Fibroblast of skin of scalp (primary cell): ENCODE data around the gene TEX54.
"Not testable (repeated sequence)": the region's sequence is repeated elsewhere in the genome, so short reads cannot be mapped to it uniquely, and the experiment has no call there.

Experiments
- DNase-seq: peaks from one replicate; pipeline ENCODE4 v3.0.0-alpha.2; 2013

Gene TEX54

GRCh38 chr11:62830904-62831519 is 1.6 kb downstream of the TEX54 start:
- no peak for DNase-seq

GRCh38 chr11:62828130-62828529 is 4.5 kb downstream of the TEX54 start:
- not testable (repeated sequence) for DNase-seq

DNA sequence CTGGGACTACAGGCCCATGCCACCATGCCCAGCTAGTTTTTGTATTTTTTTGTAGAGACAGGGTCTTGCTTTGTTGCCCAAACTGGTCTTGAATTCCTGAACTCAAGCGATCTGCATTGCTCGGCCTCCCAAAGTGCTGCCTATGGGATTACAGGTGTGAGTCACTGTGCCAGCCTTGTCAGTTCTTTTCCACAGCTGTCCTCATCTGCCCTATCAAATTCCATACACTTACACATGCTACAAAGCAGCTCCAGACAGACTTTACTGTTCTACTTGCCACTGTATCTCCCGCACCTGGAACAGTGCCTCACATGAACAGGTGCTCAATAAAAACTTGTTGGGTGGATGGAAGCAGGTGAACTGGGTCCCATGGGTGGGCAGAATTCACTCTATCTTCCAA is 9.0 kb downstream of the TEX54 start:
- no peak for DNase-seq

- DNase-seq, result no peak
Measured at GRCh38 chr11:62817129-62817528, 15.5 kb downstream of the TEX54 start.

DNA sequence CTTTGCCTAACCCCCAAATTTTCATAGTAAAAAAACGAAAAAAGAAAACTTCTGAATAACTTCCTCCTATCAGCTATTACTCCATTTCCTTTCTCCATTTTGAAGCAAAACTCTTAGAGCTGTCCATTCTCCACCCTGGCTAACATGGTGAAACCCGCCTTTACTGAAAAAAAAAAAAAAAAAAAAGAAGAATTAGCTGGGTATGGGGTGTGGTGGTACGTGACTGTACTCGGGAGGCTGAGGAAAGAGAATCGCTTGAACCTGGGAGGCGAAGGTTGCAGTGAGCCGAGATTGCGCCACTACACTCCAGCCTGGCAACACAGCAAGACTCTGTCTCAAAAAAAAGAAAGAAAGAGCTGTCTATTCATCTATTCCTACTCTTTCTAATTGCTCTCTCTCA is 16.1 kb downstream of the TEX54 start:
- DNase-seq, result no peak

- no peak for DNase-seq
Measured at GRCh38 chr11:62811659-62812058, 21.0 kb downstream of the TEX54 start.

GRCh38 chr11:62810748-62811147 is 21.9 kb downstream of the TEX54 start:
- DNase-seq, result no peak

GRCh38 chr11:62806611-62807121 is 26.0 kb downstream of the TEX54 start:
- no peak for DNase-seq

DNA sequence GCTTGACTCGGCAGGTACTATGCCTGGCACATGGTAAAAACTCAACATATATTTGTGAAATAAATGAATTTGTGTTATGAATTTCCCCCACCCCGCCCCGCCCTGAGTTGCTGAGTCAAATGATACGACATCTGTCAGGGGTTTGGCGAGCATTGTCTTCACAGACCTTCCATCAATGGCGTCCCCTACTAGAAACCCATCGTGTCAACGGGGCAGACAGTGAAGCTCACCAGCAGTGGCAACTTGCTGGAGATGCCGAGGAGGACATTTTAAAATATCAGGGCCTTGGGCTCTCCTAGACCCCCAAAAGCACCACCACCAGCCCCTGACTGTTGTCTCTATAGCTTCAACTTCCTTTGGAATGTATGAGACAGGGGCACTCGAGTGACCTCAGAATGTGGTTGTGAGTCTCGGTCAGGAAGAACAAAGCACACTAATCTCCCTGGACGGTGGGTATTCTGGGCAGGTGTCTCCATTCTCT is 26.6 kb downstream of the TEX54 start:
- DNase-seq, result no peak

GRCh38 chr11:62805076-62805892 is 27.4 kb downstream of the TEX54 start, which contains the start of gene NXF1:
Gene NXF1 (minus strand): TSS chr11:62805440. CDS start chr11:62805356, 84 bp downstream.
- peak; percentile 93 for DNase-seq

GRCh38 chr11:62804310-62805075 is 28.1 kb downstream of the TEX54 start:
- DNase-seq, result peak; percentile 29

DNA sequence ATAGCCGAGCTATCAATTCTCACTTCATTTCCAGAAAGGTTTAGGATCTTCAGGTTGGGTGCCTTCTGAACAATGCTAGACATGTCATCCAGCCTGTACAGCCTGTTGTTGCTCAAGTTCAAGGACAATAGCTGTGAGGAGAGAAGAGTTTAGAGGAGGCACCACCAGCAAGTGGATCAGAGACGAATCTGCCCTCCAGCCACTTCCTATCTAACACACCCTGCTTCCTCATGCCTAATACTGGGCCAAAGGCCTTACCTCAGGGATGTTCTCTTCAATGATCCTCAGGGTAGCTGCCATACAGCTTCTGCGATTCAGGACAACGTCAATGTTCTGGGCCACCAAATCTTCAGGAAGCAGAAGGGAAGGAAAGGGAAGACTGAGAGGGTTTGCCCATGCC is 31.6 kb downstream of the TEX54 start:
- no peak for DNase-seq

- DNase-seq, result no peak
Measured at GRCh38 chr11:62799486-62799885, 33.2 kb downstream of the TEX54 start.

- DNase-seq, result no peak
Measured at GRCh38 chr11:62796281-62796680, 36.4 kb downstream of the TEX54 start.

DNA sequence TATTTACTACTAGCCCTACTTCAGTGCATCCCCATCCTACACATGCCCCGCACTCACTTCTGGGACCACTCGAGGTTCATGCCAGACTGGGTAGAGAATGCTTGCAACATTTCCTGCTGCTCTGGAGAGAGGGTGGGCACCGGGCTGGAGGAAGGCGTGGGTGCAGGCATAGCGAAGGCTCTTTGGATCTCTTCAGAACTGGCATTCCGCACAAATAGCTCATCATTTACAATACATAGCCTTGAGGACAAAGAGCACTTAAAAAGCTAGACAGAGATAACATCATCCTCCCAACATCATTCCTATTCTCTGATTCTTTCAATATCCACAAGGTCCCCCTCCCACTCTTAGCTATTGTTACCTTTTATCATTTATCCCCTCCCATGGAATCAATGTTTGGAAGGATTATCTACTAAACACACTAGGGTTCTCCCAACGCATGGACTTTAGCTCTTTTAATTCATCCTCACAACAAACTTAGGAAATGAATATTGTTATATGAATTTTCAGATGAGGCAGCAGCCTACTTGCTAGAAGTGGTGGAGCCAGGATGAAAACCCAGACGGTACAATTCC is 38.4 kb downstream of the TEX54 start:
- DNase-seq, result no peak

GRCh38 chr11:62792202-62792575 is 40.5 kb downstream of the TEX54 start:
- DNase-seq, result no peak

- peak; percentile 82 for DNase-seq
Measured at GRCh38 chr11:62791501-62792201, 41.0 kb downstream of the TEX54 start, which contains the start of gene TMEM223. Gene TMEM223 (minus strand): TSS chr11:62792006. CDS start chr11:62791994, 12 bp downstream.

DNA sequence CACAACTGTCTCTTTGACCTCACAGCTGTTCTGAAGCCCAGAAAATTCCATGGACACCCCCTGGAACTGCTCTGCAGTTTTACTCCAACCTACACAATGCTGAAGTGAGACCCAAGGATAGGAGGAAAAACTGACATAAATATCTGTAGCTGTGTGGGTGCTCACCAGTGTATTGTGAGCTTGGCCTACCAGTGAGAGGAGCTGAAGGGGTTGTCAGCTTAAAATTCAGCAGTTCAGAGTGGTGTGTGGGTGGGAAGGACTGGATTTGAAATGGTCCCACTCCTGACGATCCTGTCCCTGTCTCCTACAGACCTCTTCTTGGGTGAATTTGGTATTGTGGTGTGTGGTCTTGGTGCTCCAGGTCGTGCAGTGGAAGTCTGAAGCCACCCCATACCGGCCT is 43.1 kb downstream of the TEX54 start:
- DNase-seq, result no peak

- no peak for DNase-seq
Measured at GRCh38 chr11:62788991-62789390, 43.6 kb downstream of the TEX54 start.

DNA sequence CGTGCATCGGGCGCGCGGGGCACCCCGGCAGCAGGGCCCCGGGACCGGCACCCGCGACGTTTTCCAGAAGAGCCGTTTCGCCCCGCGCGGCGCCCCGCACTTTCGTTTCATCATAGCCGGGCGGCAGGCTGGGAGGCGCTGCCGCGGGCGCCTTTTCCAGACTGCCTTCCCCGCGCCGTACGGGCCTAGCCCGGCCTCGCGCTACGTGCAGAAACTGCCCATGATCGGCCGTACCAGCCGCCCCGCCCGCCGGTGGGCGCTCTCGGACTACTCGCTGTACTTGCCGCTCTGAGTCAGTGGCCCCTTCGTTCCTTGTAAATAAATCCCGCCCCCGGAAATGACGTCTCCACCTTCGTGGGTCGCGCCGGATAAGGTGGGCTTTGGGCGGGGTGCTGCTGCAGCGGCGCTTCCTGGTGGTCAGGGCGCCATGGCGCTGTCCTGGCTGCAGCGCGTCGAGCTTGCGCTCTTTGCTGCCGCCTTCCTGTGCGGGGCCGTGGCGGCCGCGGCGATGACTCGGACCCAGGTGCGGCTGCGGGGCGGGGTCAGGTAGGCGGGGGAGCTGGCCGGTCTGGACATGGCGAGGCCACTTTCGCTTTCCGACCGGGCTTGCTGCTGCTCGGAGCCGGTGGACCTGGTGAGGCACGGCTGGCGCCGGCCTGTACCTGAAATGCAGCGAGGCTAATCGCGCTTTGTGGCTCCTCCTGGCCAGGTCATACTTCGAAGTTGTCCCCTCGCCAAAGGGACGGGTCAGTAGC is 45.5 kb downstream of the TEX54 start, which contains the start of gene TMEM179B:
Gene TMEM179B (plus strand): TSS at position 398 of the 755 bp plus-strand sequence. CDS start 30 bp downstream, at position 428.
- peak; percentile 98 for DNase-seq
